Suprapubic skin (tissue), 4 donors: Measurements from ENCODE around the gene FLOT2.

Source experiments
- EP300 ChIP-seq: sonication (generic); formaldehyde crosslinking; IDR thresholded peaks from one replicate; pipeline ENCODE4 v1.6.1; 2017; ENCODE audit warnings: antibody characterized with exemption
- POLR2A ChIP-seq, 2 donors: fragments of 450-650 bp; IDR thresholded peaks; one replicate each; pipeline ENCODE4 v1.6.1; 2017; ENCODE audit warnings: antibody characterized with exemption in 2 of 2, mild to moderate bottlenecking in 2 of 2, moderate library complexity in 2 of 2
- POLR2AphosphoS5 ChIP-seq, 3 donors: sonication (generic); formaldehyde crosslinking; IDR thresholded peaks; one replicate each; pipeline ENCODE4 v1.6.1; 2017; ENCODE audit warnings: antibody characterized with exemption in 3 of 3
- TF ChIP-seq, protein P1 (sequence below), 2 donors: fragments of 200-600 bp in 1 of 2; fragments of 450-650 bp in 1 of 2; sonication (generic) in 1 of 2; IDR thresholded peaks; one replicate each; pipeline ENCODE4 v1.5.1; 2016 to 2019; ENCODE audit warnings: antibody characterized with exemption in 2 of 2, mild to moderate bottlenecking in 1 of 2, moderate library complexity in 1 of 2

GRCh38 chr17:28906706-28907438 lies 9.3 kb upstream of the FLOT2 start:
- TF ChIP-seq, protein P1, sequence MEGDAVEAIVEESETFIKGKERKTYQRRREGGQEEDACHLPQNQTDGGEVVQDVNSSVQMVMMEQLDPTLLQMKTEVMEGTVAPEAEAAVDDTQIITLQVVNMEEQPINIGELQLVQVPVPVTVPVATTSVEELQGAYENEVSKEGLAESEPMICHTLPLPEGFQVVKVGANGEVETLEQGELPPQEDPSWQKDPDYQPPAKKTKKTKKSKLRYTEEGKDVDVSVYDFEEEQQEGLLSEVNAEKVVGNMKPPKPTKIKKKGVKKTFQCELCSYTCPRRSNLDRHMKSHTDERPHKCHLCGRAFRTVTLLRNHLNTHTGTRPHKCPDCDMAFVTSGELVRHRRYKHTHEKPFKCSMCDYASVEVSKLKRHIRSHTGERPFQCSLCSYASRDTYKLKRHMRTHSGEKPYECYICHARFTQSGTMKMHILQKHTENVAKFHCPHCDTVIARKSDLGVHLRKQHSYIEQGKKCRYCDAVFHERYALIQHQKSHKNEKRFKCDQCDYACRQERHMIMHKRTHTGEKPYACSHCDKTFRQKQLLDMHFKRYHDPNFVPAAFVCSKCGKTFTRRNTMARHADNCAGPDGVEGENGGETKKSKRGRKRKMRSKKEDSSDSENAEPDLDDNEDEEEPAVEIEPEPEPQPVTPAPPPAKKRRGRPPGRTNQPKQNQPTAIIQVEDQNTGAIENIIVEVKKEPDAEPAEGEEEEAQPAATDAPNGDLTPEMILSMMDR (IDR thresholded peaks at IDR 0.05) = no peak
- TF ChIP-seq POLR2AphosphoS5 (IDR thresholded peaks at IDR 0.05) = no peak
- TF ChIP-seq EP300 = no peak
- no peak for TF ChIP-seq POLR2A (IDR thresholded peaks at IDR 0.05)
